ENCODE data around the gene CAMSAP1.

Gene CAMSAP1

GRCh38 chr9:135906291-135907005 is 898 bp downstream of the CAMSAP1 start (continued):
- TF ChIP-seq ATF2 (tag by site-specific recombination; IDR thresholded peaks at IDR 0.05; ENCODE audit: low read depth) = no peak
- no peak for TF ChIP-seq ZNF660 (tag by site-specific recombination; IDR thresholded peaks at IDR 0.05)
- no peak for TF ChIP-seq ZNF266 (tag by site-specific recombination; IDR thresholded peaks at IDR 0.05; ENCODE audit: low read depth)
- TF ChIP-seq ZNF664 (tag by site-specific recombination; IDR thresholded peaks at IDR 0.05) = no peak
- TF ChIP-seq FEZF1 (tag by site-specific recombination; IDR thresholded peaks at IDR 0.05) = no peak
- TF ChIP-seq ZNF621 (tag by site-specific recombination; IDR thresholded peaks at IDR 0.05) = no peak
- TF ChIP-seq BCL11B (tag by site-specific recombination; IDR thresholded peaks at IDR 0.05; ENCODE audit: low read depth) = no peak

GRCh38 chr9:135905380-135906258 is 1.7 kb downstream of the CAMSAP1 start:
- ChIA-PET POLR2A (no interaction called here), CTCF (interaction anchor here (0.6 to 1.5 kb wide), 5 partner anchors 28 to 378 kb away, joined by 3 to 5 read pairs (median 4); no protein-coding TSS in a partner anchor)
- no peaks in the 10 kb centered on the region for H3K9me3 ChIP-seq (ENCODE audit: control insufficient read depth, insufficient read depth, low read depth, low read length)
- H3K4me1 ChIP-seq (ENCODE audit: control insufficient read depth, insufficient read depth, low read length) = no peaks in the 10 kb centered on the region; the same call in 1 of the 2 replicates
- peaks cover 5 to 28% of the 10 kb centered on the region in 2 experiments; a peak in 2 of 3 replicates for H3K36me3 ChIP-seq (ENCODE audit: control insufficient read depth in 2 of 2, insufficient read depth in 1 of 2, low read length in 2 of 2)
- no peak overlapping the region; the same call in 1 of the 2 replicates for H3K27ac ChIP-seq (ENCODE audit: extremely low read depth, low read depth, low read length)
- TF ChIP-seq PRDM6 (tag by site-specific recombination; IDR thresholded peaks at IDR 0.05) (peak; percentile 79), ZNF426 (tag by site-specific recombination; IDR thresholded peaks at IDR 0.05) (no peak)
- peak overlapping the region; percentile 59 for H3K4me3 ChIP-seq (ENCODE audit: low read depth, low read length)

GRCh38 chr9:135903786-135904520 is 3.4 kb downstream of the CAMSAP1 start:
- Histone ChIP-seq H3K27ac (ENCODE audit: extremely low read depth, low read depth, low read length) (no peak overlapping the region), H3K9me3 (ENCODE audit: control insufficient read depth, insufficient read depth, low read depth, low read length) (no peaks in the 10 kb centered on the region), H3K36me3 (ENCODE audit: control insufficient read depth in 2 of 2, insufficient read depth in 1 of 2, low read length in 2 of 2) (peaks cover 0 to 12% of the 10 kb centered on the region in 2 experiments; a peak in 2 of 3 replicates), H3K4me1 (ENCODE audit: control insufficient read depth, insufficient read depth, low read length) (no peaks in the 10 kb centered on the region; the same call in 1 of the 2 replicates), H3K4me3 (ENCODE audit: low read depth, low read length) (no peak overlapping the region)
- POLR2A ChIA-PET = no interaction called here
- CTCF ChIA-PET = interaction anchor here (1.0 kb wide), 1 partner anchor 186 kb away, joined by 7 read pairs; no protein-coding TSS in a partner anchor
- TF ChIP-seq ZNF175 (tag by site-specific recombination; IDR thresholded peaks at IDR 0.05) = no peak
- TF ChIP-seq ZNF138 (tag by site-specific recombination; IDR thresholded peaks at IDR 0.05; ENCODE audit: borderline replicate concordance) = no peak
- TF ChIP-seq ZNF18 (tag by site-specific recombination; IDR thresholded peaks at IDR 0.05) = no peak
- TF ChIP-seq KLF9 (tag by site-specific recombination; IDR thresholded peaks at IDR 0.05; ENCODE audit: low read depth) = no peak
- TF ChIP-seq ZNF791 (tag by site-specific recombination; IDR thresholded peaks at IDR 0.05) = no peak
- no peak for TF ChIP-seq KLF1 (tag by site-specific recombination; IDR thresholded peaks at IDR 0.05)
- TF ChIP-seq ZNF843 (tag by site-specific recombination; IDR thresholded peaks at IDR 0.05) = no peak
- TF ChIP-seq ZBTB8A (tag by site-specific recombination; IDR thresholded peaks at IDR 0.05) = no peak
- no peak for TF ChIP-seq ZNF202 (tag by site-specific recombination; IDR thresholded peaks at IDR 0.05; ENCODE audit: borderline replicate concordance)
- TF ChIP-seq ZNF548 (tag by site-specific recombination; IDR thresholded peaks at IDR 0.05) = no peak
- no peak for TF ChIP-seq ZNF221 (tag by site-specific recombination; IDR thresholded peaks at IDR 0.05; ENCODE audit: borderline replicate concordance)
- TF ChIP-seq ZBTB48 (tag by site-specific recombination; IDR thresholded peaks at IDR 0.05) = no peak
- no peak for TF ChIP-seq KLF16 (tag by site-specific recombination; IDR thresholded peaks at IDR 0.05)
- TF ChIP-seq ZNF157 (tag by site-specific recombination; IDR thresholded peaks at IDR 0.05) = no peak
- TF ChIP-seq ZNF670 (tag by site-specific recombination; IDR thresholded peaks at IDR 0.05; ENCODE audit: low read depth) = no peak
- no peak for TF ChIP-seq ZNF292 (tag by site-specific recombination; IDR thresholded peaks at IDR 0.05; ENCODE audit: borderline replicate concordance, low read depth)
- TF ChIP-seq SCRT1 (tag by site-specific recombination; IDR thresholded peaks at IDR 0.05; ENCODE audit: borderline replicate concordance) = no peak
- TF ChIP-seq ZNF510 (tag by site-specific recombination; IDR thresholded peaks at IDR 0.05; ENCODE audit: insufficient replicate concordance) = no peak
